Thymus (tissue), 14 donors: ENCODE data around the gene LIPE. TPM values are rescaled to one million over a fixed set of nuclear protein-coding genes. Genes with fewer than 3 reads are reported as not detected.

Source experiments
- DNase-seq, 9 donors: peaks; one replicate each; pipeline ENCODE4 v3.0.0-alpha.2; 2013; ENCODE audit warnings: low spot score in 9 of 9, low read depth in 6 of 9, missing footprints in 1 of 9
- H3K27ac ChIP-seq, 2 donors: one replicate each; pipeline ENCODE4 v1.5.1; 2013; ENCODE audit warnings: control low read depth in 1 of 2, low read depth in 1 of 2, low read length in 1 of 2, mild to moderate bottlenecking in 1 of 2, moderate library complexity in 1 of 2
- H3K27me3 ChIP-seq, 2 donors: one replicate each; pipeline ENCODE4 v1.5.1; 2013; ENCODE audit warnings: low read length in 1 of 2; ENCODE audit not compliant: control insufficient read depth in 2 of 2, insufficient read depth in 1 of 2
- H3K36me3 ChIP-seq, 2 donors: one replicate each; pipeline ENCODE4 v1.5.1; 2013; ENCODE audit warnings: low read length in 1 of 2, mild to moderate bottlenecking in 1 of 2, moderate library complexity in 1 of 2; ENCODE audit not compliant: control insufficient read depth in 2 of 2, insufficient read depth in 2 of 2
- H3K4me1 ChIP-seq, 2 donors: one replicate each; pipeline ENCODE4 v1.5.1; 2013; ENCODE audit warnings: low read length in 2 of 2; ENCODE audit not compliant: control insufficient read depth in 2 of 2, insufficient read depth in 2 of 2
- H3K4me3 ChIP-seq, 2 donors: one replicate each; pipeline ENCODE4 v1.5.1; 2013; ENCODE audit warnings: low read length in 2 of 2, control low read depth in 1 of 2, mild to moderate bottlenecking in 1 of 2
- H3K9me3 ChIP-seq, 2 donors: one replicate each; pipeline ENCODE4 v1.5.1; 2013; ENCODE audit warnings: low read length in 1 of 2, mild to moderate bottlenecking in 1 of 2; ENCODE audit not compliant: control insufficient read depth in 2 of 2, insufficient read depth in 1 of 2
- WGBS: extraction: QIAGEN DNeasy Blood & Tissue Kit; methylation state at CpG from one replicate; pipeline ENCODE4 v1.1.7; 2013; 5-methylcytosine and 5-hydroxymethylcytosine counted together
- long read RNA-seq, 10 donors: transcript quantifications; one replicate each; lab custom pipeline, GENCODE V29; 2026
- polyA plus RNA-seq: library from polyadenylated mRNA; stranded (reverse); fragments of 200-250 nt; gene quantifications from one replicate; pipeline ENCODE4 v1.2.3, GENCODE V29; 2013
- total RNA-seq: library from RNA; stranded (reverse); fragments of 120-200 nt; gene quantifications from one replicate; pipeline ENCODE4 v1.2.4, GENCODE V29; 2013
- donor health status: healthy.

Gene LIPE
- total RNA-seq: 6.8 TPM
- 12.9 TPM for polyA plus RNA-seq
- long read RNA-seq, donor 1: 0 reads
- long read RNA-seq, donor 2: 0 reads
- long read RNA-seq, donor 3, partial matches to known transcripts: 0 of 1 reads
- long read RNA-seq, donor 3, other reads (novel, unspliced or antisense): 0 of 1 reads
- long read RNA-seq, donor 4: 0 reads
- long read RNA-seq, donor 5, partial matches to known transcripts: 0 of 1 reads
- long read RNA-seq, donor 5, other reads (novel, unspliced or antisense): 0 of 1 reads
- long read RNA-seq, donor 6, partial matches to known transcripts: 0 of 1 reads
- long read RNA-seq, donor 6, other reads (novel, unspliced or antisense): 0 of 1 reads
- long read RNA-seq, donor 7: 0 reads
- long read RNA-seq, donor 8, partial matches to known transcripts: 0 of 1 reads
- long read RNA-seq, donor 8, other reads (novel, unspliced or antisense): 0 of 1 reads
- long read RNA-seq, donor 9: 0 reads
- long read RNA-seq, donor 10, partial matches to known transcripts: 0 of 1 reads
- long read RNA-seq, donor 10, other reads (novel, unspliced or antisense): 0 of 1 reads

- Histone ChIP-seq H3K27me3 (peaks cover 0 to 14% of the 10 kb centered on the region in 2 donors), H3K36me3 (no peaks in the 10 kb centered on the region), H3K4me3 (no peak within 1 kb of the TSS), H3K27ac (no peak within 1 kb of the TSS), H3K4me1 (peaks cover 10 to 18% of the 10 kb centered on the region in 2 donors), H3K9me3 (peaks cover 1 to 5% of the 10 kb centered on the region in 2 donors)
- DNase-seq: no peak
- WGBS: 96% methylated on average over 4 of the region's 4 CpGs
These were observed at the start of gene LIPE for GRCh38 chr19:42427313-42427712. LIPE (minus strand) TSS chr19:42427388; CDS start chr19:42427149, 239 bp downstream.

GRCh38 chr19:42475366-42475765 is 48.2 kb upstream of the LIPE start:
- Histone ChIP-seq H3K27ac (no peak overlapping the region), H3K36me3 (no peaks in the 10 kb centered on the region), H3K27me3 (no peaks in the 10 kb centered on the region), H3K4me1 (no peaks in the 10 kb centered on the region), H3K9me3 (no peaks in the 10 kb centered on the region), H3K4me3 (no peak overlapping the region)
- WGBS: 89% methylated on average over 4 of the region's 4 CpGs
- DNase-seq: no peak

- Histone ChIP-seq H3K4me3 (no peak overlapping the region), H3K27ac (no peak overlapping the region), H3K4me1 (no peaks in the 10 kb centered on the region), H3K36me3 (no peaks in the 10 kb centered on the region), H3K27me3 (no peaks in the 10 kb centered on the region), H3K9me3 (no peaks in the 10 kb centered on the region)
- DNase-seq: no peak
- WGBS: 94% methylated on average over 4 of the region's 4 CpGs
These were observed 47.6 kb upstream of the LIPE start for GRCh38 chr19:42474743-42475142.

DNA sequence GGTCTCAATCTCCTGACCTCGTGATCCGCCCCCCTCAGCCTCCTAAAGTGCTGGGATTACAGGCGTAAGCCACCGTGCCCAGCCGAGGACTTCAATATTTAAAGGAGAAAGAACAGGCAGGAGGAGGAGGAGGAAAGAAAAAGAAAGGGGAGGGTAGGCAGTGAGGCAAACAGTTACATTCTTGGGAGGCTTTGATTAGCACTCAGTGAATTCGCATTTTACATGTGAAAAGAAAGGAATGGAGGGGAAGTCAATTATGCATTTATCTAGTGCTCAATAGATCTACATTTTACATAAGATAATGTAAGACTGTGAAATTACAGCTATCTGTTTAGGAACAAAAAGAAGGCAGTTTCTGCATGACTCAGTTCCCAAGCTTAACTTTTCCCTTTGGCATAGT is 46.5 kb upstream of the LIPE start:
- H3K27ac ChIP-seq: no peak overlapping the region
- no peaks in the 10 kb centered on the region for H3K9me3 ChIP-seq
- H3K4me1 ChIP-seq: no peaks in the 10 kb centered on the region
- no peaks in the 10 kb centered on the region for H3K27me3 ChIP-seq
- no peak overlapping the region for H3K4me3 ChIP-seq
- no peaks in the 10 kb centered on the region for H3K36me3 ChIP-seq
- WGBS: 94% methylated on average over 6 of the region's 6 CpGs
- DNase-seq: no peak

DNA sequence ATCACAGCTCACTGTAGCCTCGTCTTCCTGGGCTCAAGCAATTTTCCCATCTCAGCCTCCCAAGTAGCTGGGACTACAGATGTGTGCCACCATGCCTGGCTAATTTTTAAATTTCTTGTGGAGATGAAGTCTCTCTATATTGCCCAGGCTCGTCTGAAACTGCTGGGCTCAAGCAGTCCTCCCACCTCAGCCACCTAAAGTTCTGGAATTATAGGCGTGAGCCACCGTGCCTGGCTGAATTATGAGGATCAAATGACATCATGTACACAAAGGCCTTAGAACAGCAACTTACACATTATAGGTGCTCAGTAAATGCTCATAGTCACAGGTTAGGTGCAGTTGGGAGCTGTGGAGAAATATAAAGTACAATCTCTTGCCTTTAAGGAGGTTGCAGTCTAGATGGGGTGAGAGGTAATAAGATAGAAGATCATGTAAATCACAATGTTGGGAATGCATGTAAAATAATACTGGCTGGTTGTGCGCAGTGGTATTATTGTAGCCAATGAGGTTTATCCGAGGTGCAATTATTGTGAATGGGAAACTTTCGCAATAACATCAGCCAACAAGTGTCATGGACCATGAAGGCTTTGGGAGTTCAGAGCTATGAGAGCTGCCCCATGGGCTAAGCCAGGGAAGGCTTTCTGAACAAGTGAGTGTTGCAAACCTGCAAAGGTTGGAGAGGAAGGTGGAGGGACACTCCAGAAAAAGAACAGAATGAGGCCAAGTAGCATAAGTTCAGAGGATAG is 45.4 kb upstream of the LIPE start:
- no peaks in the 10 kb centered on the region for H3K27me3 ChIP-seq
- no peaks in the 10 kb centered on the region for H3K9me3 ChIP-seq
- H3K27ac ChIP-seq: no peak overlapping the region
- WGBS: 94% methylated on average over 7 of the region's 7 CpGs
- H3K36me3 ChIP-seq: no peaks in the 10 kb centered on the region
- H3K4me1 ChIP-seq: no peaks in the 10 kb centered on the region
- no peak overlapping the region for H3K4me3 ChIP-seq
- DNase-seq: no peak

DNA sequence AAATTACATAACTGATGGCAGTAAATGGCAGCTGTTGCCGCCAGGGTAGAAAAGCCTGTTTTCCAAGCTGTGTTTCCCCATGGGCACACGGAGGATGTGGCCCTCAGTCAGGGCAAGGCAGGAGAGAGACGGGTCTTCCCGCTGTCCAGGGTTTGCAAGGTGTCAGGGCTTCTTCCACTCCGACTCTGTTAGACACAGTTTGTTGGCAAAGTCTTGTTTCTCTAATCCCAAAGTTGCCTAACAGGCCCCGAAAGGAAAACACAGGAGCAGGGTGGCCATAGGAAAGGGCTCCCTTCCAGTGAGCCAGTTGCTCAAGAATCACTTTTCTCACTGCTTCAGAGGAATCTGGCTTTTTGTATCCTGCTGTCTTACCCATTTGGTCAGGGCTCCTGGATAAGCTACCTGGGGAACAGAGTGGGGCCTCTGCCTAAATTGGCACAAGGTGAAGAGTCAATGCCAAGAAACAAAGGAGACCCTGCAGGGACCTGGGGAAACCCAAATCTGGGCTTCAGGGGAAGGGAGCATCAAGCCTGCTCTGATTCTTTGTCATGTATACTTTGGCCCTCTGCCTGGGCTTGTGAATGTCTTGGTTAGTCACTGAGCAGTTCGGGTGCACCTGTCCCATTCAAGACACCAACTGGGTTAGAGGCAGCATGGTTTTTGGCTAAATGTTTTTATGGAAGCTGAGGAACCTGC is 44.5 kb upstream of the LIPE start:
- H3K27ac ChIP-seq: no peak overlapping the region
- 91% methylated on average over 7 of the region's 7 CpGs for WGBS
- no peak overlapping the region for H3K4me3 ChIP-seq
- no peak for DNase-seq
- H3K36me3 ChIP-seq: no peaks in the 10 kb centered on the region
- no peaks in the 10 kb centered on the region for H3K9me3 ChIP-seq
- H3K27me3 ChIP-seq: no peaks in the 10 kb centered on the region
- H3K4me1 ChIP-seq: no peaks in the 10 kb centered on the region

GRCh38 chr19:42469311-42470235 is 42.4 kb upstream of the LIPE start:
- 55% methylated on average over 8 of the region's 8 CpGs for WGBS

GRCh38 chr19:42468273-42468796 is 41.1 kb upstream of the LIPE start:
- Histone ChIP-seq H3K4me1 (no peaks in the 10 kb centered on the region), H3K36me3 (no peaks in the 10 kb centered on the region), H3K27ac (no peak overlapping the region), H3K27me3 (no peaks in the 10 kb centered on the region), H3K9me3 (no peaks in the 10 kb centered on the region), H3K4me3 (no peak overlapping the region)
- 98% methylated on average over 3 of the region's 3 CpGs for WGBS
- DNase-seq: no peak

More at GRCh38 chr19:42469311-42470235, 42.4 kb upstream of the LIPE start:
- H3K27ac ChIP-seq: no peak overlapping the region
- no peak overlapping the region for H3K4me3 ChIP-seq
- no peaks in the 10 kb centered on the region for H3K4me1 ChIP-seq
- no peaks in the 10 kb centered on the region for H3K9me3 ChIP-seq
- H3K36me3 ChIP-seq: no peaks in the 10 kb centered on the region
- DNase-seq: no peak
- H3K27me3 ChIP-seq: no peaks in the 10 kb centered on the region
